SU-DHL-6 (cell line): ENCODE measurements around the gene ZNF709.
"Not testable (repeated sequence)": the region's sequence is repeated elsewhere in the genome, so short reads cannot be mapped to it uniquely, and the experiment has no call there.

Source experiments
- H2AFZ ChIP-seq: fragments of 200-600 bp; sonication (generic); 2 replicates; pipeline ENCODE4 v1.6.1; 2014; ENCODE audit warnings: low read depth, mild to moderate bottlenecking, moderate library complexity, mixed read lengths, antibody characterized with exemption, low read length; ENCODE audit not compliant: severe bottlenecking
- H3F3A ChIP-seq: fragments of 200-600 bp; shearing (Covaris generic); 2 replicates; pipeline ENCODE4 v1.6.0; 2016; ENCODE audit warnings: antibody characterized with exemption, mild to moderate bottlenecking; ENCODE audit not compliant: insufficient read depth
- H3K27ac ChIP-seq: fragments of 200-600 bp; sonication (generic); 2 replicates; pipeline ENCODE4 v1.5.1; 2016; ENCODE audit warnings: low read depth, mild to moderate bottlenecking, low read length, moderate library complexity, mixed read lengths
- H3K27me3 ChIP-seq: fragments of 200-600 bp; sonication (generic), shearing (Covaris generic); 2 replicates; pipeline ENCODE4 v1.6.0; 2014; ENCODE audit warnings: mild to moderate bottlenecking, low read length
- H3K36me3 ChIP-seq: fragments of 200-600 bp; sonication (generic); 2 replicates; pipeline ENCODE4 v1.6.1; 2014; ENCODE audit warnings: mild to moderate bottlenecking, low read length, mixed read lengths
- H3K4me2 ChIP-seq: fragments of 300-600, 200-600 bp; shearing (Covaris generic), sonication (generic); 2 replicates; pipeline ENCODE4 v1.6.0; 2014; ENCODE audit warnings: low read length, low read depth, mild to moderate bottlenecking; ENCODE audit not compliant: poor library complexity, severe bottlenecking
- H3K4me3 ChIP-seq: fragments of 200-600 bp; sonication (generic); 2 replicates; pipeline ENCODE4 v1.5.1; 2014; ENCODE audit warnings: antibody characterized with exemption, low read length, mild to moderate bottlenecking, mixed read lengths; ENCODE audit not compliant: insufficient read depth, poor library complexity, severe bottlenecking
- H3K79me2 ChIP-seq: fragments of 200-600 bp; sonication (generic); 2 replicates; pipeline ENCODE4 v1.6.1; 2014; ENCODE audit warnings: mild to moderate bottlenecking, low read length, moderate library complexity; ENCODE audit not compliant: insufficient read depth
- H3K9ac ChIP-seq: fragments of 200-600 bp; sonication (generic); 2 replicates; pipeline ENCODE4 v1.7.0; 2014; ENCODE audit warnings: mild to moderate bottlenecking, low read length
- H3K9me2 ChIP-seq: fragments of 200-600 bp; sonication (generic); replicated peaks from 2 replicates; pipeline ENCODE4 v1.6.1; 2014; ENCODE audit warnings: low read length; ENCODE audit not compliant: insufficient read depth
- H3K9me3 ChIP-seq: fragments of 200-600 bp; sonication (generic); 2 replicates; pipeline ENCODE4 v1.6.1; 2014; ENCODE audit warnings: low read length, mixed read lengths; ENCODE audit not compliant: insufficient read depth
- H4K20me1 ChIP-seq: fragments of 200-600 bp; sonication (generic); 2 replicates; pipeline ENCODE4 v1.6.1; 2014; ENCODE audit warnings: low read depth, mild to moderate bottlenecking, antibody characterized with exemption, low read length, moderate library complexity, mixed read lengths
- EZH2phosphoT487 ChIP-seq: fragments of 200-600 bp; sonication (generic), shearing (Covaris generic); conservative IDR thresholded peaks from 2 replicates; pipeline ENCODE4 v1.6.1; 2018; ENCODE audit warnings: mild to moderate bottlenecking, antibody characterized with exemption, low read length, moderate library complexity, mixed read lengths
- TF ChIP-seq, protein P1 (sequence below): fragments of 200-600 bp; sonication (generic); IDR thresholded peaks from one replicate; pipeline ENCODE4 v1.5.1; 2017; ENCODE audit warnings: antibody characterized with exemption, mild to moderate bottlenecking, low read length, moderate library complexity; ENCODE audit not compliant: insufficient read depth, poor library complexity, severe bottlenecking

Gene ZNF709

DNA sequence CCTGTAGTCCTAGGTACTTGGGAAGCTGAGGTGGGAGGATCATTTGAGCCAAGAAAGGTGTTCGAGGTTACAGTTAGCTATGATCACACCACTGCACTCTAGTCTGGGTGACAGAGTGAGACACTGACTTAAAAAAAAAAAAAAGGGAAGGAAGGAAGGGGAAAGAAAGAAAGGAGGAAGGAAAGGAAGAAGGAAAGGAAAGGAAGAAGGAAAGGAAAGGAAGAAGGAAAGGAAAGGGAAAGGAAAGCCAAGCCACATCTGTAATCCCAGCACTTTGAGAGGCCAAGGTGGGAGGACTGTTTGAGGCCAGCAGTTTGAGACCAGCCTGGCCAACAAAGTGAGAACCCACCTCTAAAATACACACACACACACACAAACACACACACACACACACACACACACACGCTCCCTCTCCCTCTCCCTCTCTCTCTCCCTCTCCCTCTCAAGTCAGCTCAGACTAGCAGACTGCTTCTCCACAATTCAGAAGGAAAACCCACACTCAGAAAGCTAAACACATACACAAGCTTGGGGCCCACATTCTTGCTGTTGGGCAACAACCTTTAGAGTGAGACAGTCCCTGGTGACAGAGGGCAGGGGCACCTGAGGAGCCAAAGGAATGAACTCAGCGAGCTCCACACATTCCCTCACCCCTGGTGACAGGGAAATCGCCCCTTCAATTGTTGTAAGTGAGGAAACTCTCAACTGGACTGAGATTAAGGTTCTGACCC is 2.7 kb downstream of the ZNF709 start:
- no peaks in the 10 kb centered on the region for H3K9me2 ChIP-seq
- no peaks in the 10 kb centered on the region for H3F3A ChIP-seq
- TF ChIP-seq, protein P1, sequence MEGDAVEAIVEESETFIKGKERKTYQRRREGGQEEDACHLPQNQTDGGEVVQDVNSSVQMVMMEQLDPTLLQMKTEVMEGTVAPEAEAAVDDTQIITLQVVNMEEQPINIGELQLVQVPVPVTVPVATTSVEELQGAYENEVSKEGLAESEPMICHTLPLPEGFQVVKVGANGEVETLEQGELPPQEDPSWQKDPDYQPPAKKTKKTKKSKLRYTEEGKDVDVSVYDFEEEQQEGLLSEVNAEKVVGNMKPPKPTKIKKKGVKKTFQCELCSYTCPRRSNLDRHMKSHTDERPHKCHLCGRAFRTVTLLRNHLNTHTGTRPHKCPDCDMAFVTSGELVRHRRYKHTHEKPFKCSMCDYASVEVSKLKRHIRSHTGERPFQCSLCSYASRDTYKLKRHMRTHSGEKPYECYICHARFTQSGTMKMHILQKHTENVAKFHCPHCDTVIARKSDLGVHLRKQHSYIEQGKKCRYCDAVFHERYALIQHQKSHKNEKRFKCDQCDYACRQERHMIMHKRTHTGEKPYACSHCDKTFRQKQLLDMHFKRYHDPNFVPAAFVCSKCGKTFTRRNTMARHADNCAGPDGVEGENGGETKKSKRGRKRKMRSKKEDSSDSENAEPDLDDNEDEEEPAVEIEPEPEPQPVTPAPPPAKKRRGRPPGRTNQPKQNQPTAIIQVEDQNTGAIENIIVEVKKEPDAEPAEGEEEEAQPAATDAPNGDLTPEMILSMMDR, result no peak
- TF ChIP-seq EZH2phosphoT487, result no peak
- H3K79me2 ChIP-seq, result peaks cover 10% of the 10 kb centered on the region; the same call in 1 of the 2 replicates
- H3K4me3 ChIP-seq, result no peak overlapping the region
- no peaks in the 10 kb centered on the region for H3K27me3 ChIP-seq
- no peaks in the 10 kb centered on the region for H4K20me1 ChIP-seq
- peak overlapping the region; percentile 14 for H3K4me2 ChIP-seq
- no peak overlapping the region; the same call in 1 of the 2 replicates for H3K9ac ChIP-seq
- no peaks in the 10 kb centered on the region for H3K36me3 ChIP-seq
- no peak overlapping the region for H2AFZ ChIP-seq
- H3K9me3 ChIP-seq, result no peaks in the 10 kb centered on the region
- H3K27ac ChIP-seq, result no peak overlapping the region

DNA sequence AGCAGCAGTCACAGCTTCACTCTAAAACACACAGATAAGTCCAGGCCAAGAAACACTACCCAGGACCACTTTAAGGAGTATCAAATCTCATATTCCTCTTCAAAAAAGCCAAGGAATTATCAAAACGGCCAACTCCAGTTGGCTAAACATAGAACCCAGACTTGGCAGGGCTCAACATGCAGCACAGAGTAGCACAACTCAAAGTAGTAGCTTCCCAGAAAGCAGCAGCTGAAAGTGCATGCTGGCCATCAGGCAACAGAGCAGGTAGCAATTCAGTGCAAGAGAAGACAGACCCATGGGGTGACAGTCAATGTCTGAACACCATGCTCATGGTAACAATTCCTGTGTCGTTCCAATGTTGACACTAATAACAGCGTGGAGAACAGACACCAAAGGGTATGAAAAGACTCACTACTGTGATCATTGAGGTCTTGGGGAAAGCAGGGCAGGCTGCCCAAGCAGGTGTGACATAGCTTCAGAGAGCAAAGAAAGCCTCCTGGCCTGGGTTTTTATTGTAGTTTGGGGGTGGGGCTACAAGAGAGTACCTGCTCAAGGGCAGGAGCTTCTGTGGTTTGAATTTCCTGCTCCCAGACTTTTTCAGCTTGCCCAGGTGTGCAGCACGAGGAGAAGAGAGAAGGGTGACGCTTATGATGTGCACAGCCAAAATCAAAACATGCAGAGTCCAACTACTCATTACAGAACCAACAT is 6.2 kb downstream of the ZNF709 start:
- 0 out of 2 replicates have a peak, but pooled peaks cover 6% of the 10 kb centered on the region for H3K36me3 ChIP-seq
- no peak for TF ChIP-seq EZH2phosphoT487
- TF ChIP-seq, protein P1, result no peak
- H3K79me2 ChIP-seq, result peaks cover 10% of the 10 kb centered on the region
- H3K27ac ChIP-seq, result no peak overlapping the region
- no peak overlapping the region for H2AFZ ChIP-seq
- H3F3A ChIP-seq, result no peaks in the 10 kb centered on the region
- no peak overlapping the region for H3K4me3 ChIP-seq
- H3K9me3 ChIP-seq, result peaks cover 5% of the 10 kb centered on the region; the same call in 1 of the 2 replicates
- H4K20me1 ChIP-seq, result no peaks in the 10 kb centered on the region
- no peaks in the 10 kb centered on the region for H3K27me3 ChIP-seq
- no peaks in the 10 kb centered on the region for H3K9me2 ChIP-seq
- H3K9ac ChIP-seq, result no peak overlapping the region
- no peak overlapping the region for H3K4me2 ChIP-seq

DNA sequence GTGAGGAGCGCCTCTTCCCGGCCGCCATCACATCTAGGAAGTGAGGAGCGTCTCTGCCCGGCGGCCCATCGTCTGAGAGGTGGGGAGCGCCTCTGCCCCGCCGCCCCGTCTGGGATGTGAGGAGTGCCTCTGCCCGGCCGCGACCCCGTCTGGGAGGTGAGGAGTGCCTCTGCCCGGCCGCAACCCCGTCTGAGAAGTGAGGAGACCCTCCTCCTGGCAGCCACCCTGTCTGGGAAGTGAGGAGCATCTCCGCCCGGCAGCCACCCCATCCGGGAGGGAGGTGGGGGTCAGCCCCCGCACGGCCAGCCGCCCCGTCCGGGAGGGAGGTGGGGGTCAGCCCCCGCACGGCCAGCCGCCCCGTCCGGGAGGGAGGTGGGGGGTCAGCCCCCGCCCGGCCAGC is 17.0 kb downstream of the ZNF709 start:
- H3K4me3 ChIP-seq, H2AFZ ChIP-seq, H3K9me2 ChIP-seq, H3K27ac ChIP-seq, H3K79me2 ChIP-seq, H3K27me3 ChIP-seq, H3F3A ChIP-seq, H3K9ac ChIP-seq, H3K4me2 ChIP-seq, H4K20me1 ChIP-seq: not testable (repeated sequence)
- peaks cover 41% of the 10 kb centered on the region; the same call in 1 of the 2 replicates for H3K9me3 ChIP-seq
- H3K36me3 ChIP-seq, result peaks cover 20% of the 10 kb centered on the region

DNA sequence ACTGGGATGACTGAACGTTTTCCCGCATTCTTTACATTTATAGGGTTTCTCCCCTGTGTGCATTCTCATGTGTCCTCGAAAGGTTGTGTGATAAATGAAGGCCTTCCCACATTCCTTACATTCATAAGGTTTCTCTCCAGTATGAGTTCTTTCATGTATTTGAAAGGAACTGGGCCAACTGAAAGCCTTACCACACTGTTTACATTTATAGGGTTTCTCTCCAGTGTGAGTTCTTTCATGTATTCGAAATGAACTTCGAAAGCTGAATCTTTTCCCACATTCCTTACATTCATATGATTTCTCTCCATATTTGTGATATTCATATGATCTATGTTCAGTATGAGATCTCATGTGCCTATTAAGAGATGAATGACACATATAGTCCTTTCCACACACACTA is 19.4 kb downstream of the ZNF709 start:
- Histone ChIP-seq H2AFZ (no peak overlapping the region), H4K20me1 (no peaks in the 10 kb centered on the region), H3K9me2 (no peaks in the 10 kb centered on the region), H3K4me2 (no peak overlapping the region), H3K9ac (no peak overlapping the region), H3K27ac (no peak overlapping the region), H3K27me3 (no peaks in the 10 kb centered on the region), H3K36me3 (peaks cover 25% of the 10 kb centered on the region), H3K79me2 (no peaks in the 10 kb centered on the region), H3K4me3 (no peak overlapping the region), H3K9me3 (peaks cover 47% of the 10 kb centered on the region; the same call in 1 of the 2 replicates), H3F3A (no peaks in the 10 kb centered on the region)
- TF ChIP-seq, protein P1, result no peak
- TF ChIP-seq EZH2phosphoT487, result no peak
